Osteoblast (primary cell): ENCODE results near the gene SPG7. TPM values are rescaled to one million over a fixed set of nuclear protein-coding genes. Genes with fewer than 3 reads are reported as not detected.
A peak's percentile ranks its signal among the peaks of the same experiment; 100 is the strongest.

ENCODE experiments used
- DNase-seq: peaks from one replicate; pipeline ENCODE4 v3.0.0; 2011; ENCODE audit warnings: low spot score, mixed read lengths; ENCODE audit not compliant: insufficient read length; ENCODE audit errors: missing footprints
- H2AFZ ChIP-seq: 2 replicates; pipeline ENCODE4 v1.6.0; 2011; ENCODE audit warnings: mild to moderate bottlenecking, low read length
- H3K27ac ChIP-seq: 2 replicates; pipeline ENCODE4 v1.5.1; 2011; ENCODE audit warnings: mild to moderate bottlenecking, low read depth, low read length, moderate library complexity
- H3K27me3 ChIP-seq: 2 replicates; pipeline ENCODE4 v1.6.0; 2012; ENCODE audit warnings: mild to moderate bottlenecking, control low read depth, inconsistent platforms, low read length, moderate library complexity; ENCODE audit not compliant: insufficient read depth
- H3K36me3 ChIP-seq: 2 replicates; pipeline ENCODE4 v1.5.1; 2011; ENCODE audit warnings: mild to moderate bottlenecking, low read length, control low read depth, moderate library complexity; ENCODE audit not compliant: insufficient read depth
- H3K4me1 ChIP-seq: 2 replicates; pipeline ENCODE4 v1.5.1; 2011; ENCODE audit warnings: mild to moderate bottlenecking, low read length, control low read depth, moderate library complexity; ENCODE audit not compliant: insufficient read depth
- H3K4me2 ChIP-seq: 2 replicates; pipeline ENCODE4 v1.6.0; 2011; ENCODE audit warnings: mild to moderate bottlenecking, low read length; ENCODE audit not compliant: insufficient read depth
- H3K4me3 ChIP-seq: fragments of 200-600 bp; sonication (generic); 3 replicates; pipeline ENCODE4 v1.5.1; 2012; ENCODE audit warnings: mild to moderate bottlenecking, low read length, inconsistent platforms; ENCODE audit not compliant: insufficient read depth
- H3K79me2 ChIP-seq: 2 replicates; pipeline ENCODE4 v1.6.0; 2012; ENCODE audit warnings: mild to moderate bottlenecking, low read length, control low read depth, inconsistent platforms; ENCODE audit not compliant: insufficient read depth
- H3K9me3 ChIP-seq: 2 replicates; pipeline ENCODE4 v1.5.1; 2011; ENCODE audit warnings: low read depth, low read length, control low read depth
- H4K20me1 ChIP-seq: 2 replicates; pipeline ENCODE4 v1.6.0; 2012; ENCODE audit warnings: mild to moderate bottlenecking, low read length, control low read depth; ENCODE audit not compliant: insufficient read depth
- CTCF ChIP-seq: IDR thresholded peaks from 2 replicates; pipeline ENCODE4 v1.5.1; 2011; ENCODE audit warnings: mild to moderate bottlenecking, low read depth, low read length, moderate library complexity; ENCODE audit errors: extremely low read depth
- total RNA-seq: library from RNA; depleted of rRNA; stranded (reverse); fragments of >200 nt; gene quantifications from 2 replicates; pipeline ENCODE4 v1.2.3, GENCODE V29; 2012

Gene SPG7
- total RNA-seq, 1 donor = 85.8 TPM

GRCh38 chr16:89510526-89510925 lies 2.3 kb downstream of the SPG7 start:
- no peak for TF ChIP-seq CTCF
- Histone ChIP-seq H3K4me3 (no peak overlapping the region), H3K4me1 (peaks cover 26% of the 10 kb centered on the region), H3K9me3 (no peaks in the 10 kb centered on the region), H3K27ac (no peak overlapping the region), H4K20me1 (peaks cover 10% of the 10 kb centered on the region), H3K27me3 (no peaks in the 10 kb centered on the region), H3K79me2 (peaks cover 61% of the 10 kb centered on the region), H3K4me2 (no peak overlapping the region), H3K36me3 (peaks cover 35% of the 10 kb centered on the region), H2AFZ (no peak overlapping the region)
- DNase-seq = no peak

GRCh38 chr16:89511374-89511773 lies 3.2 kb downstream of the SPG7 start:
- no peak for DNase-seq
- H3K4me3 ChIP-seq = no peak overlapping the region
- peaks cover 42% of the 10 kb centered on the region for H3K36me3 ChIP-seq
- no peak overlapping the region for H3K27ac ChIP-seq
- peaks cover 10% of the 10 kb centered on the region for H4K20me1 ChIP-seq
- H3K27me3 ChIP-seq = no peaks in the 10 kb centered on the region
- H3K79me2 ChIP-seq = peaks cover 67% of the 10 kb centered on the region
- H3K9me3 ChIP-seq = no peaks in the 10 kb centered on the region
- H3K4me2 ChIP-seq = no peak overlapping the region
- H3K4me1 ChIP-seq = peaks cover 18% of the 10 kb centered on the region
- H2AFZ ChIP-seq = no peak overlapping the region
- TF ChIP-seq CTCF = no peak

GRCh38 chr16:89512453-89512852 lies 4.2 kb downstream of the SPG7 start:
- Histone ChIP-seq H4K20me1 (peaks cover 13% of the 10 kb centered on the region), H3K27ac (no peak overlapping the region), H3K4me2 (no peak overlapping the region), H3K79me2 (peaks cover 68% of the 10 kb centered on the region), H3K27me3 (no peaks in the 10 kb centered on the region), H3K36me3 (peaks cover 49% of the 10 kb centered on the region), H2AFZ (no peak overlapping the region), H3K9me3 (no peaks in the 10 kb centered on the region), H3K4me3 (no peak overlapping the region), H3K4me1 (peaks cover 10% of the 10 kb centered on the region)
- no peak for TF ChIP-seq CTCF
- no peak for DNase-seq

DNA sequence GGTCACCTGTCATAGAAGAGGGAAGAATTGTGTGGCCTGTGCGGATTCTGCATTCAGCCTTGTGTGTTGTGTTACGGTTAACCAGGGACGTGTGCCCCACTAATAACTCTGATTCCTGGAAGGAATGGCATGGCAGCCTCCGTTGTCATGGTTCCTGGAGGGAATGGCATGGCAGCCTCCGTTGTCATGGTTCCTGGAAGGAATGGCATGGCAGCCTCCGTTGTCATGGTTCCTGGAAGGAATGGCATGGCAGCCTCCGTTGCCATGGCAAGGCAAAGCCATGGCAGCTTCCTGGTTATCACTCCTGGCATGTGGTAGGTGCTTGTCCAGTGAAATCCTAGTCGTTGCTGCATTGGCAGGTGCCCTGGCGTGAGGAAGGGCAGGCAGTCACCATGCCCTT lies 8.9 kb downstream of the SPG7 start:
- Histone ChIP-seq H3K27ac (no peak overlapping the region), H3K36me3 (peaks cover 75% of the 10 kb centered on the region), H3K4me3 (no peak overlapping the region), H4K20me1 (peaks cover 23% of the 10 kb centered on the region), H3K4me2 (no peak overlapping the region), H3K4me1 (no peaks in the 10 kb centered on the region), H3K79me2 (peaks cover 74% of the 10 kb centered on the region), H3K27me3 (no peaks in the 10 kb centered on the region), H3K9me3 (no peaks in the 10 kb centered on the region), H2AFZ (no peak overlapping the region)
- peak; percentile 18 for DNase-seq
- TF ChIP-seq CTCF = no peak
